ENCODE data around the gene BANP. TPM values are rescaled to one million over a fixed set of nuclear protein-coding genes. Genes with fewer than 3 reads are reported as not detected.
A peak's percentile ranks its signal among the peaks of the same experiment; 100 is the strongest.

BANP gene
- total and polyA plus RNA-seq, 2 of the 8 experiments (the other 6 are each of a cell fraction or from before 2014, with no cell fraction given) = 25.8 to 39.8 TPM

DNA sequence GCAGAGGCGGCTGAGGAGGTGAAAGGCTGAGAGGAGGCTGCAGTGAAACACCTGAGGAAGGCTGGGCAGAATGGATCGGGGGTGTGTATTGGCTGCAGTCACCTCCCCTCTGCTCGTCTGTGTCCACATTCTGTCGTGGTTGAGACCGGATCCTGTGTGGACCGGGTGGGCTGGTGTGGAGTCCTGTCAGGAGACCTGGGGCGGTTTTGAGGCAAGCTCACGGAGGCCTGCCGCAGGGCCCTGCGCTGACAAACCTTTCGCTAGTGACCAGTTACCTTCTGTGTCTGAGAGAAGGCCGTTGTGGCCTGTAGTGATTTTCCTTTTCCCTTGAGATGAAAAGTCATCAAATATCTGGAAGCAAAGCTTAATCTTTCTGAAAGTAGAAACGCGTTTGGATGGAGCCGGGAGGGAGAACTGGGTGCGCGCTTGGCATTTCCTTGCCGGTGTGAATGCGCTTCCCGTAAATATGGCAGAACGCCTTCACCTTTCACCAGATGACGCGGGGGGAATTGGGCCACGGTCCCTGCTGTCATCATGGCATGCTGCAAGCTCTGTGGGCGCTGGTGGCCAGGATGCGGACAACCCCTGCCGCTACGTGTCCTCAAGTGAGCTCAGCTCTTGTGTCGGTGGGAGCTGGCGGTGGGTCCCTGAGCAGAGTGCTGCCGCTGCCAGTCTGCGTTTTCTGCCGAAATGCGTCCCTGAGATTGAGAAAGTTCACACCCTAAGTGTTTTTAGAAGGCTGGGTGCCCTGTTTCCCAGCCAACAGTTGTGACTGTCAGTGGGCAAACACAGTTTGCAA is 6.3 kb downstream of the BANP start:
- no peak for DNase-seq (ENCODE audit: low read depth in 1 of 2, low spot score in 2 of 2)
- H3K27me3 ChIP-seq (replicated peaks in 1 of 4; ENCODE audit: control insufficient read depth in 3 of 4, extremely low read depth in 1 of 4, insufficient read depth in 3 of 4, low read length in 3 of 4) = no peaks in the 10 kb centered on the region
- H3K79me2 ChIP-seq (ENCODE audit: control insufficient read depth in 1 of 2, insufficient read depth in 2 of 2, low read length in 2 of 2) = peaks cover 5 to 97% of the 10 kb centered on the region in 2 experiments; a peak in 3 of 4 replicates
- H3K4me3 ChIP-seq (ENCODE audit: extremely low read depth in 1 of 4, insufficient read depth in 2 of 4, low read depth in 3 of 4, low read length in 4 of 4) = no peak overlapping the region
- H3K79me1 ChIP-seq (ENCODE audit: low read depth, low read length) = peaks cover 24% of the 10 kb centered on the region
- H4K8ac ChIP-seq (ENCODE audit: extremely low read depth, insufficient read depth, low read length) = peak overlapping the region; percentile 1; the same call in 1 of the 2 replicates
- no peak overlapping the region for H3K56ac ChIP-seq (replicated peaks; ENCODE audit: insufficient read length, low read depth, low read length)
- CTCF ChIA-PET (ENCODE audit: partially characterized antibody) = interaction anchor here (0.8 to 2.1 kb wide), 10 partner anchors 9 to 188 kb away, joined by 3 to 10 read pairs (median 5); no protein-coding TSS in a partner anchor
- peak overlapping the region; percentile 49; the same call in 1 of the 2 replicates for H2BK5ac ChIP-seq (ENCODE audit: low read depth, low read length)
- no peaks in the 10 kb centered on the region for H3K9me3 ChIP-seq (ENCODE audit: insufficient read depth in 2 of 2, low read depth in 1 of 2, low read length in 1 of 2)
- peaks cover 0 to 1% (median 0%) of the 10 kb centered on the region in 4 experiments; a peak in 2 of 7 replicates for H3K4me1 ChIP-seq (replicated peaks in 1 of 4; ENCODE audit: control insufficient read depth in 3 of 4, insufficient read depth in 4 of 4, low read length in 3 of 4)
- no peak overlapping the region for H4K5ac ChIP-seq (ENCODE audit: insufficient read length, low read depth, low read length)
- 0 out of 2 replicates have a peak overlapping the region, but pooled peaks have one; percentile 0 for H2BK12ac ChIP-seq (ENCODE audit: low read depth, low read length)
- H3K27ac ChIP-seq (ENCODE audit: low read depth, low read length) = no peak overlapping the region
- no peak overlapping the region for H4K91ac ChIP-seq (replicated peaks; ENCODE audit: insufficient read length, low read length)
- H3K23me2 ChIP-seq (ENCODE audit: low read depth, low read length) = 0 out of 2 replicates have a peak, but pooled peaks cover 2% of the 10 kb centered on the region
- H3K23ac ChIP-seq (ENCODE audit: insufficient read length) = no peak overlapping the region
- no peak overlapping the region for H2AK5ac ChIP-seq (ENCODE audit: low read depth, low read length)
- no peak for FAIRE-seq
- H3K18ac ChIP-seq (ENCODE audit: extremely low read depth, low read length) = no peak overlapping the region
- H3K36me3 ChIP-seq (ENCODE audit: control insufficient read depth in 2 of 4, insufficient read depth in 4 of 4, low read length in 3 of 4) = peaks cover 0 to 11% (median 2%) of the 10 kb centered on the region in 4 experiments; a peak in 4 of 8 replicates
- H2BK120ac ChIP-seq (replicated peaks; ENCODE audit: low read depth, low read length) = no peak overlapping the region
- H2BK20ac ChIP-seq (ENCODE audit: low read length) = no peak overlapping the region
- no peak overlapping the region for H2BK15ac ChIP-seq (ENCODE audit: low read length)
- no peak overlapping the region for H3K4me2 ChIP-seq (ENCODE audit: insufficient read depth in 1 of 2, low read depth in 2 of 2, low read length in 2 of 2)
- POLR2A ChIA-PET (ENCODE audit: partially characterized antibody) = interaction anchor here (0.6 to 1.4 kb wide), 7 partner anchors 11 to 31 kb away, joined by 3 to 5 read pairs (median 3); partner anchors contain the start of gene CA5A
- peak overlapping the region in 1 of 4 experiments; percentile 18; a peak in 1 of 7 replicates for H3K9ac ChIP-seq (replicated peaks in 1 of 4; ENCODE audit: extremely low read depth in 1 of 4, low read depth in 3 of 4, low read length in 3 of 4)
- H3K14ac ChIP-seq (ENCODE audit: insufficient read length) = no peak overlapping the region
- WGBS, 2 experiments (ENCODE audit: extremely low coverage in 1 of 2, insufficient coverage in 1 of 2, insufficient read length in 1 of 2, insufficient replicate concordance in 2 of 2, low coverage in 1 of 2, low lambda C conversion rate in 2 of 2, missing lambda C conversion rate in 1 of 2) = 95% methylated on average over 34 of the region's 34 CpGs; no CpG with 5 or more reads in 1 of the 2 experiments
- TF ChIP-seq RFX5 (IDR thresholded peaks at IDR 0.05; ENCODE audit: borderline replicate concordance, low read depth, low read length) (no peak), CHD1 (IDR thresholded peaks at IDR 0.05; ENCODE audit: low read depth, low read length) (no peak), SUZ12 (IDR thresholded peaks at IDR 0.05; ENCODE audit: low read length) (no peak)
- H4K20me1 ChIP-seq (replicated peaks in 1 of 2; ENCODE audit: control insufficient read depth in 1 of 2, insufficient read depth in 2 of 2, low read length in 2 of 2) = peaks cover 4 to 27% of the 10 kb centered on the region in 2 experiments
- no peak overlapping the region for H2AFZ ChIP-seq (ENCODE audit: low read length)
- H3K4ac ChIP-seq (replicated peaks; ENCODE audit: insufficient read length, low read depth, low read length) = no peak overlapping the region
